ENCODE data around the gene LEFTY1.

LEFTY1 gene

GRCh38 chr1:225865514-225865913, 23.4 kb downstream of the LEFTY1 start:
- Histone ChIP-seq H3F3A (ENCODE audit: control insufficient read depth, insufficient read depth) (no peaks in the 10 kb centered on the region), H3K4me1 (ENCODE audit: control insufficient read depth, low read length) (no peaks in the 10 kb centered on the region), H3K36me3 (ENCODE audit: control insufficient read depth, low read length) (no peaks in the 10 kb centered on the region), H3K4me2 (ENCODE audit: low read length) (no peak overlapping the region), H3K4me3 (ENCODE audit: low read length) (no peak overlapping the region), H3K9me3 (ENCODE audit: control insufficient read depth, insufficient read depth, low read length) (no peaks in the 10 kb centered on the region), H3K79me2 (ENCODE audit: control insufficient read depth, low read length) (no peaks in the 10 kb centered on the region), H3K27ac (ENCODE audit: low read depth, low read length) (no peak overlapping the region), H4K20me1 (ENCODE audit: control insufficient read depth, insufficient read depth, low read depth, low read length) (no peaks in the 10 kb centered on the region), H3K27me3 (ENCODE audit: control insufficient read depth, low read length) (no peaks in the 10 kb centered on the region), H3K9me2 (replicated peaks; ENCODE audit: control insufficient read depth, low read length) (no peaks in the 10 kb centered on the region)
- no peak for TF ChIP-seq CTCF (IDR thresholded peaks at IDR 0.05; ENCODE audit: low read depth, low read length, poor library complexity, severe bottlenecking)

- H3K4me1 ChIP-seq (ENCODE audit: control insufficient read depth, low read length): no peaks in the 10 kb centered on the region
- no peak overlapping the region for H3K4me3 ChIP-seq (ENCODE audit: low read length)
- no peak overlapping the region for H3K4me2 ChIP-seq (ENCODE audit: low read length)
- H3K79me2 ChIP-seq (ENCODE audit: control insufficient read depth, low read length): no peaks in the 10 kb centered on the region
- no peaks in the 10 kb centered on the region for H3K36me3 ChIP-seq (ENCODE audit: control insufficient read depth, low read length)
- no peaks in the 10 kb centered on the region for H4K20me1 ChIP-seq (ENCODE audit: control insufficient read depth, insufficient read depth, low read depth, low read length)
- no peak overlapping the region for H3K27ac ChIP-seq (ENCODE audit: low read depth, low read length)
- H3F3A ChIP-seq (ENCODE audit: control insufficient read depth, insufficient read depth): no peaks in the 10 kb centered on the region
- H3K27me3 ChIP-seq (ENCODE audit: control insufficient read depth, low read length): no peaks in the 10 kb centered on the region
- no peaks in the 10 kb centered on the region for H3K9me3 ChIP-seq (ENCODE audit: control insufficient read depth, insufficient read depth, low read length)
- H3K9me2 ChIP-seq (replicated peaks; ENCODE audit: control insufficient read depth, low read length): no peaks in the 10 kb centered on the region
- TF ChIP-seq CTCF (IDR thresholded peaks at IDR 0.05; ENCODE audit: low read depth, low read length, poor library complexity, severe bottlenecking) (no peak), EZH2phosphoT487 (IDR thresholded peaks at IDR 0.05; ENCODE audit: borderline replicate concordance, low read length) (no peak)
Measured at GRCh38 chr1:225863167-225863566, 25.8 kb downstream of the LEFTY1 start.

- Histone ChIP-seq H3K9me3 (ENCODE audit: control insufficient read depth, insufficient read depth, low read length) (no peaks in the 10 kb centered on the region), H3K79me2 (ENCODE audit: control insufficient read depth, low read length) (no peaks in the 10 kb centered on the region), H3K9me2 (replicated peaks; ENCODE audit: control insufficient read depth, low read length) (no peaks in the 10 kb centered on the region), H4K20me1 (ENCODE audit: control insufficient read depth, insufficient read depth, low read depth, low read length) (no peaks in the 10 kb centered on the region), H3K4me3 (ENCODE audit: low read length) (no peak overlapping the region), H3K27ac (ENCODE audit: low read depth, low read length) (no peak overlapping the region), H3K27me3 (ENCODE audit: control insufficient read depth, low read length) (no peaks in the 10 kb centered on the region), H3K36me3 (ENCODE audit: control insufficient read depth, low read length) (no peaks in the 10 kb centered on the region), H3K4me2 (ENCODE audit: low read length) (no peak overlapping the region), H3F3A (ENCODE audit: control insufficient read depth, insufficient read depth) (no peaks in the 10 kb centered on the region), H3K4me1 (ENCODE audit: control insufficient read depth, low read length) (no peaks in the 10 kb centered on the region)
- TF ChIP-seq CTCF (IDR thresholded peaks at IDR 0.05; ENCODE audit: low read depth, low read length, poor library complexity, severe bottlenecking): no peak
- TF ChIP-seq EZH2phosphoT487 (IDR thresholded peaks at IDR 0.05; ENCODE audit: borderline replicate concordance, low read length): no peak
Measured at GRCh38 chr1:225862581-225862950, 26.4 kb downstream of the LEFTY1 start.

All from DOHH2 (cell line).